HG03280 (cell line): ENCODE measurements around the gene NACC1.

Experiments used
- ATAC-seq: cut with Tn5 transposase; IDR thresholded peaks from one replicate; pipeline ENCODE4 v1.9.1; 2021; ENCODE audit warnings: mild to moderate bottlenecking, moderate library complexity; ENCODE audit not compliant: unreplicated experiment

The NACC1 gene

GRCh38 chr19:13118424-13119193 lies 545 bp downstream of the NACC1 start:
- ATAC-seq = no peak

GRCh38 chr19:13119627-13120026 lies 1.6 kb downstream of the NACC1 start:
- ATAC-seq = no peak

- ATAC-seq = no peak
Observed at GRCh38 chr19:13120031-13120430, 2.0 kb downstream of the NACC1 start.

GRCh38 chr19:13120817-13121216 lies 2.8 kb downstream of the NACC1 start:
- ATAC-seq = no peak

- no peak for ATAC-seq
Observed at GRCh38 chr19:13121551-13122274, 3.6 kb downstream of the NACC1 start.

GRCh38 chr19:13122275-13122878 lies 4.3 kb downstream of the NACC1 start:
- ATAC-seq = no peak

GRCh38 chr19:13122980-13123957 lies 5.2 kb downstream of the NACC1 start:
- ATAC-seq = no peak

GRCh38 chr19:13127051-13127450 lies 9.0 kb downstream of the NACC1 start:
- no peak for ATAC-seq

GRCh38 chr19:13127811-13128575 lies 9.9 kb downstream of the NACC1 start:
- no peak for ATAC-seq

GRCh38 chr19:13128583-13128982 lies 10.5 kb downstream of the NACC1 start:
- no peak for ATAC-seq

- no peak for ATAC-seq
Observed at GRCh38 chr19:13129384-13129783, 11.3 kb downstream of the NACC1 start.

GRCh38 chr19:13130886-13131490 lies 12.9 kb downstream of the NACC1 start:
- no peak for ATAC-seq

GRCh38 chr19:13132471-13133180 lies 14.6 kb downstream of the NACC1 start:
- no peak for ATAC-seq

GRCh38 chr19:13133241-13133870 lies 15.3 kb downstream of the NACC1 start:
- ATAC-seq = no peak

GRCh38 chr19:13134626-13135025 lies 16.6 kb downstream of the NACC1 start:
- ATAC-seq = no peak

GRCh38 chr19:13135068-13136062 lies 17.3 kb downstream of the NACC1 start:
- ATAC-seq = no peak

- no peak for ATAC-seq
Observed at GRCh38 chr19:13137290-13137794, 19.3 kb downstream of the NACC1 start.
